Sigmoid colon (tissue), 7 donors: Measurements from ENCODE around the gene NRXN3. TPM values are rescaled to one million over a fixed set of nuclear protein-coding genes. Genes with fewer than 3 reads are reported as not detected.

ENCODE experiments used
- DNase-seq: peaks from one replicate; pipeline ENCODE4 v3.0.0-alpha.2; 2019
- H3K27ac ChIP-seq, 4 donors: fragments of 200-600 bp; sonication (generic); one replicate each; pipeline ENCODE4 v1.5.1; 2016 to 2019; ENCODE audit warnings: mild to moderate bottlenecking in 1 of 4
- H3K27me3 ChIP-seq, 3 donors: fragments of 200-600 bp; sonication (generic); one replicate each; pipeline ENCODE4 v1.5.1; 2019; ENCODE audit warnings: mild to moderate bottlenecking in 1 of 3
- H3K36me3 ChIP-seq, 4 donors: fragments of 200-600 bp; sonication (generic); one replicate each; pipeline ENCODE4 v1.5.1; 2016 to 2019
- H3K4me1 ChIP-seq, 4 donors: fragments of 200-600 bp; sonication (generic); one replicate each; pipeline ENCODE4 v1.5.1; 2017 to 2019
- H3K4me3 ChIP-seq, 4 donors: fragments of 200-600 bp; sonication (generic); one replicate each; pipeline ENCODE4 v1.5.1; 2017 to 2019; ENCODE audit warnings: mild to moderate bottlenecking in 2 of 4, moderate library complexity in 1 of 4
- H3K9me3 ChIP-seq, 4 donors: fragments of 200-600 bp in 3 of 4; sonication (generic) in 3 of 4; one replicate each; pipeline versions ENCODE4 v1.5.1 to v1.6.1; 2013 to 2019
- CTCF ChIP-seq, 4 experiments: fragments of 450-650 bp in 3 of 4; fragments of 200-600 bp in 1 of 4; IDR thresholded peaks; one replicate each; pipeline ENCODE4 v1.5.1; 2016 to 2019; ENCODE audit warnings: antibody characterized with exemption in 4 of 4, mild to moderate bottlenecking in 3 of 4, moderate library complexity in 2 of 4
- EP300 ChIP-seq, 4 donors: sonication (generic); formaldehyde crosslinking; IDR thresholded peaks; one replicate each; pipeline ENCODE4 v1.6.1; 2017; ENCODE audit warnings: antibody characterized with exemption in 4 of 4
- POLR2A ChIP-seq, 2 donors: fragments of 450-650 bp; IDR thresholded peaks; one replicate each; pipeline ENCODE4 v1.6.1; 2016; ENCODE audit warnings: antibody characterized with exemption in 2 of 2, mild to moderate bottlenecking in 2 of 2, moderate library complexity in 2 of 2
- POLR2AphosphoS5 ChIP-seq, 4 donors: sonication (generic); formaldehyde crosslinking; IDR thresholded peaks; one replicate each; pipeline ENCODE4 v1.6.1; 2017; ENCODE audit warnings: antibody characterized with exemption in 4 of 4
- WGBS, 2 donors: extraction: QIAGEN DNeasy Blood & Tissue Kit; methylation state at CpG; one replicate each; pipeline ENCODE4 v1.1.7; 2013; 5-methylcytosine and 5-hydroxymethylcytosine counted together
- intact Hi-C: fragments of 100-400 bp; cut with DNase I; formaldehyde crosslinking; loops from one replicate; pipeline ENCODE4 v1.15.1; 2023
- polyA plus RNA-seq, 3 donors: library from polyadenylated mRNA; stranded (reverse); fragments of 200-250 nt; gene quantifications; one replicate each; pipeline ENCODE4 v1.2.3, GENCODE V29; 2013
- total RNA-seq, 4 donors: library from RNA; depleted of rRNA; stranded (reverse); fragments of >200 nt; gene quantifications; one replicate each; pipeline ENCODE4 v1.1.0, GENCODE V29; 2016
- donor health status: healthy with polysubstance abuse.
- donor health status: Bipolar disorder and iron deficiency.
- donor health status: healthy.

Gene NRXN3
- total and polyA plus RNA-seq, 7 donors: 0.23 to 46.3 (median 23.2) TPM

DNA sequence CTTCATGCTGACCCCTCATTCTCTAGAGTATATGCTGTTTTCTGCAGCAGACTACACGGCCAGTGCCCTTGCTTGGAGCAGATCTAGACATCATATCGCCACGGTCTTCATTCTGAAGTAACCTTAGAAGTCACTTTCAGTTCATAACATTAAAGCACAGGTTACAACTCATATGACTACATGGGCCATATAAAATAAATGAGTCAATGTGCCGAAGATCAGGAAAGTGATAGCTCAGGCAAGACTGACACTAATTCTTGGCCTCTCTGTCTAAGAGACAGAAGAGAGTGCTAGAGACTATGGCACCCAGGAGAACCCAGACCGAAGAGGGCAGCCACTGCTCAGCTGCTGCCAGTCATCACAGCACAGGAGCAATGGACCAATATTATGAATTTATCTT, 1431.4 kb downstream of the NRXN3 start:
- no peak for DNase-seq
- H3K4me3 ChIP-seq: no peak overlapping the region
- TF ChIP-seq EP300 (IDR thresholded peaks at IDR 0.05): no peak
- TF ChIP-seq CTCF (IDR thresholded peaks at IDR 0.05): no peak
- no peak for TF ChIP-seq POLR2A (IDR thresholded peaks at IDR 0.05)
- no peak for TF ChIP-seq POLR2AphosphoS5 (IDR thresholded peaks at IDR 0.05)
- 15 to 75% methylated on average over 5 of the region's 5 CpGs for WGBS, 2 donors
- intact Hi-C loops: no loop called here
- H3K9me3 ChIP-seq: no peaks in the 10 kb centered on the region
- H3K27me3 ChIP-seq: no peaks in the 10 kb centered on the region
- peaks cover 0 to 19% (median 2%) of the 10 kb centered on the region in 4 donors for H3K4me1 ChIP-seq
- H3K36me3 ChIP-seq: no peaks in the 10 kb centered on the region
- H3K27ac ChIP-seq: no peak overlapping the region

DNA sequence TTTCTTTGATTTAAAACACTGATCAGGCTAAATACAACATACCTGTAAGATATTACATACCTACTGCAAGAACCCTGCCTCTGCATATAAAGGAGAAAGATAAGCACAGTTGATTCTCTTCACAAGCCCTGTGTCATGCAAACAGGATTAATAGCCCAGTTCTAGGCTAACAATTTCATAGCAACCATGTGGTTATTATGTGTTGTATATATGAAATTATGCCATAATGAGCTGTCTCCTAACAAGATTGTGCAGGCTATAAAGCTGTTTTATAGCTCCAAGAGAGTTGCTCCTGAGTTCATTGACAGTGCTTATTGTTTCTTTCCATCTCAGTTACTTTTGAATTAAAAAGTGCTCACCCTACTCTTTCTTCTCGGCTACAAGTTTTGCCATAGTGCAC, 1431.9 kb downstream of the NRXN3 start:
- Histone ChIP-seq H3K9me3 (no peaks in the 10 kb centered on the region), H3K27ac (no peak overlapping the region), H3K4me1 (peaks cover 0 to 14% (median 0%) of the 10 kb centered on the region in 4 donors), H3K36me3 (no peaks in the 10 kb centered on the region), H3K4me3 (no peak overlapping the region), H3K27me3 (no peaks in the 10 kb centered on the region)
- TF ChIP-seq POLR2AphosphoS5 (IDR thresholded peaks at IDR 0.05) (no peak), POLR2A (IDR thresholded peaks at IDR 0.05) (no peak), CTCF (IDR thresholded peaks at IDR 0.05) (no peak), EP300 (IDR thresholded peaks at IDR 0.05) (no peak)
- DNase-seq: no peak
- intact Hi-C loops: no loop called here
- WGBS, 2 donors: 32 to 60% methylated on average over 1 of the region's 1 CpG

DNA sequence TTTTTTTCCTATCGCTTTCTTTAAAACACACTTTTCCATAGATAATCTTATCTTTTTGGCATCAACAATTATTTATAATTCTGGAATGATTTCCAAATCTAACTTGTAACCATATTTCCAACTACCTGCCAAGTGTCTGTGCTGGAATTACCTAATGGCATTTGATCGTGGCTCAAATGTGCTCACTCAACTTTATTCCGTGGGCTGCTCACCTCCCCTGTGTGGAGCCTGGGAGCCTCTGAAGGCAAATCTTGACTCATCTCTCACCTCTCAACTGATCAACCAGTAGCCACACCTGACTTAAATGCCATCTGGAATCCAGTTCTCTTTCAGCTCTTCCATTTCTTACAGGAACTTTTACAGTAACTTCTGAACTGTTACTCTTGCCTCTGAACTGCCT, 1432.6 kb downstream of the NRXN3 start:
- H3K27ac ChIP-seq: no peak overlapping the region
- H3K4me1 ChIP-seq: peaks cover 0 to 12% (median 0%) of the 10 kb centered on the region in 4 donors
- TF ChIP-seq EP300 (IDR thresholded peaks at IDR 0.05) (no peak), CTCF (IDR thresholded peaks at IDR 0.05) (no peak), POLR2AphosphoS5 (IDR thresholded peaks at IDR 0.05) (no peak), POLR2A (IDR thresholded peaks at IDR 0.05) (no peak)
- H3K27me3 ChIP-seq: no peaks in the 10 kb centered on the region
- H3K36me3 ChIP-seq: no peaks in the 10 kb centered on the region
- H3K4me3 ChIP-seq: no peak overlapping the region
- no peak for DNase-seq
- H3K9me3 ChIP-seq: no peaks in the 10 kb centered on the region
- WGBS, 2 donors: 45 to 79% methylated on average over 3 of the region's 3 CpGs
- intact Hi-C loops: no loop called here

DNA sequence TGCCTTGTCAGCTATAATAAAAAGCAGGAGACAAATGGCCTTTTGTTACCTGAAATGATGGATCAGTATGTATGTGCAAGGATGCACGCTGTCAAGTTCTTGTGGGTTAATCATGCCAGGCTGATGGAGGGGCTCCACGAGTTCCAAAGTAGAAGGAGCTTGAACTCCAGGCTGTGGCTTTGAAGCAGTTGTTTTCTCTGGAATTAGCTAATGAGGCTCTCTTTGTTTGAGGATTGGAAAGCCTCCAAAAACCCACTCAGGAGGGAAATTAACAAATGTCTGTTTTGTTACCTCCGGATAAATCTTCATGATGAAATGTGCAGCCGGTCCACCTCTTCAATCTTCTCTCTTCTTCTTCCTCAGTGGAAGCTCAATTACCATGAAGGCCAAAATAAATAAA, 1435.7 kb downstream of the NRXN3 start:
- Histone ChIP-seq H3K9me3 (no peaks in the 10 kb centered on the region), H3K4me3 (no peak overlapping the region), H3K27me3 (no peaks in the 10 kb centered on the region), H3K4me1 (peaks cover 0 to 20% (median 4%) of the 10 kb centered on the region in 4 donors), H3K27ac (no peak overlapping the region), H3K36me3 (no peaks in the 10 kb centered on the region)
- no peak for DNase-seq
- WGBS, 2 donors: 79 to 85% methylated on average over 4 of the region's 4 CpGs
- intact Hi-C loops: no loop called here
- TF ChIP-seq POLR2A (IDR thresholded peaks at IDR 0.05) (no peak), CTCF (IDR thresholded peaks at IDR 0.05) (no peak), POLR2AphosphoS5 (IDR thresholded peaks at IDR 0.05) (no peak), EP300 (IDR thresholded peaks at IDR 0.05) (no peak)

GRCh38 chr14:79608446-79608845, 1438.3 kb downstream of the NRXN3 start:
- 89 to 90% methylated on average over 3 of the region's 3 CpGs for WGBS, 2 donors
- Histone ChIP-seq H3K4me3 (no peak overlapping the region), H3K27me3 (no peaks in the 10 kb centered on the region), H3K4me1 (peaks cover 0 to 8% (median 4%) of the 10 kb centered on the region in 4 donors), H3K9me3 (no peaks in the 10 kb centered on the region), H3K36me3 (no peaks in the 10 kb centered on the region), H3K27ac (no peak overlapping the region)
- no peak for DNase-seq
- TF ChIP-seq POLR2AphosphoS5 (IDR thresholded peaks at IDR 0.05) (no peak), POLR2A (IDR thresholded peaks at IDR 0.05) (no peak), CTCF (IDR thresholded peaks at IDR 0.05) (no peak), EP300 (IDR thresholded peaks at IDR 0.05) (no peak)
- intact Hi-C loops: no loop called here
